Panc1 (cell line): Measurements from ENCODE around the gene ALKBH4.

Source experiments
- SIN3A ChIP-seq: IDR thresholded peaks from 2 replicates; pipeline ENCODE4 v1.6.1; 2012; ENCODE audit warnings: low read depth, mild to moderate bottlenecking, low read length, moderate library complexity, borderline replicate concordance; ENCODE audit not compliant: insufficient read depth
- TCF7L2 ChIP-seq: IDR thresholded peaks from 2 replicates; pipeline ENCODE4 v1.6.1; 2011; ENCODE audit warnings: mild to moderate bottlenecking, low read depth, low read length, inconsistent platforms
- TF ChIP-seq, protein P1 (sequence below): fragments of 450-650 bp; IDR thresholded peaks from 2 replicates; pipeline ENCODE4 v1.5.1; 2017; ENCODE audit warnings: mild to moderate bottlenecking

DNA sequence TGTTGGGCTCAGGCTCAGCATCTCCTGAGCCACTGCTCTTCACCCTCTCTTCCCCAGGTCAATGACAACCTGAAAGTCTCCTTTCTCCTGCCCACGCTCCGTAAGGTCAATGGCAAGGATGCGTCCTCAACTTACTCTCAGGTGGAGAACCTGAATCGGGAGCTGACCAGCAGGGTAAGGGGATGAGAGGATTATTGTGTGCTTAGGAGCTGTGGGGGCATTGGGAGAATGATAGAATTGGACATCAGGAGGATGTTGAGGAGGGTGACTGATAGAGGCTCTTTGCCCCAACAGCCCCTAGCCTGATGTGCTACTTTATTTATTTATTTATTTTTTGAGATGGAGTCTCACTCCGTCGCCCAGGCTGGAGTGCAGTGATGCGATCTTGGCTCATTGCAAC is 1.4 kb upstream of the ALKBH4 start:
- TF ChIP-seq SIN3A (no peak), TCF7L2 (no peak)
- TF ChIP-seq, protein P1, sequence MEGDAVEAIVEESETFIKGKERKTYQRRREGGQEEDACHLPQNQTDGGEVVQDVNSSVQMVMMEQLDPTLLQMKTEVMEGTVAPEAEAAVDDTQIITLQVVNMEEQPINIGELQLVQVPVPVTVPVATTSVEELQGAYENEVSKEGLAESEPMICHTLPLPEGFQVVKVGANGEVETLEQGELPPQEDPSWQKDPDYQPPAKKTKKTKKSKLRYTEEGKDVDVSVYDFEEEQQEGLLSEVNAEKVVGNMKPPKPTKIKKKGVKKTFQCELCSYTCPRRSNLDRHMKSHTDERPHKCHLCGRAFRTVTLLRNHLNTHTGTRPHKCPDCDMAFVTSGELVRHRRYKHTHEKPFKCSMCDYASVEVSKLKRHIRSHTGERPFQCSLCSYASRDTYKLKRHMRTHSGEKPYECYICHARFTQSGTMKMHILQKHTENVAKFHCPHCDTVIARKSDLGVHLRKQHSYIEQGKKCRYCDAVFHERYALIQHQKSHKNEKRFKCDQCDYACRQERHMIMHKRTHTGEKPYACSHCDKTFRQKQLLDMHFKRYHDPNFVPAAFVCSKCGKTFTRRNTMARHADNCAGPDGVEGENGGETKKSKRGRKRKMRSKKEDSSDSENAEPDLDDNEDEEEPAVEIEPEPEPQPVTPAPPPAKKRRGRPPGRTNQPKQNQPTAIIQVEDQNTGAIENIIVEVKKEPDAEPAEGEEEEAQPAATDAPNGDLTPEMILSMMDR, result no peak
